HCT116 (cell line): ENCODE measurements around the gene STARD3. TPM values are rescaled to one million over a fixed set of nuclear protein-coding genes. Genes with fewer than 3 reads are reported as not detected.
A peak's percentile ranks its signal among the peaks of the same experiment; 100 is the strongest.

ENCODE experiments used
- ATAC-seq: fragments of 200-7000 bp; cut with Tn5 transposase; 2 replicates; pipeline ENCODE4 v1.9.1; 2020; ENCODE audit warnings: mild to moderate bottlenecking, moderate library complexity
- BruUV-seq: library from RNA; stranded (reverse); fragments of 400-500 nt; replicated peaks from 2 replicates; lab custom pipeline; 2021; lab: Mats Ljungman, UMichigan
- CTCF ChIA-PET: fragments of 300-600 bp; sonication (Branson Sonifier 250); formaldehyde crosslinking; loops from one replicate; lab custom pipeline; 2021; ENCODE audit warnings: antibody characterized with exemption; lab: Charles Lee
- POLR2A ChIA-PET: fragments of 300-600, 350-600 bp; sonication (Branson Sonifier 250); formaldehyde crosslinking; loops from one replicate; lab custom pipeline; 2021; ENCODE audit warnings: antibody characterized with exemption; lab: Charles Lee
- RAD21 ChIA-PET, 2 experiments: fragments of 300-600 bp; sonication (Branson Sonifier 250); formaldehyde crosslinking; loops; one replicate each; lab custom pipeline; 2023; ENCODE audit warnings: low total read pairs in 2 of 2; ENCODE audit not compliant: uncharacterized antibody in 2 of 2, unreplicated experiment in 2 of 2, low non-redundant PET in 1 of 2; lab: Charles Lee
- DNase-seq: peaks from one replicate; pipeline ENCODE4 v3.0.0-alpha.2; 2010; ENCODE audit warnings: low read depth, low spot score
- H2AFZ ChIP-seq: fragments of 200-600 bp; shearing (Covaris generic), sonication (generic); 2 replicates; pipeline ENCODE4 v1.6.1; 2017; ENCODE audit warnings: low read depth, mixed run types, mixed read lengths, antibody characterized with exemption, low read length; ENCODE audit not compliant: poor library complexity, severe bottlenecking
- H3K27ac ChIP-seq: 2 replicates; pipeline ENCODE4 v1.5.1; 2012; ENCODE audit warnings: low read depth, low read length
- H3K27me3 ChIP-seq: fragments of 200-600 bp; sonication (generic); 2 replicates; pipeline ENCODE4 v1.6.1; 2016; ENCODE audit warnings: mixed run types, low read length, mixed read lengths; ENCODE audit not compliant: insufficient read depth
- H3K36me3 ChIP-seq, 2 experiments: fragments of 200-500 bp in 1 of 2; fragments of 200-600 bp in 1 of 2; sonication (Bioruptor generic) in 1 of 2; sonication (generic) in 1 of 2; 2 replicates each; pipeline versions ENCODE4 v1.5.1 to v1.6.1; 2014 to 2016; ENCODE audit warnings: low read length in 2 of 2, inconsistent platforms in 1 of 2, mixed read lengths in 1 of 2, mixed run types in 1 of 2; ENCODE audit not compliant: insufficient read depth in 2 of 2, control insufficient read depth in 1 of 2
- H3K4me1 ChIP-seq, 2 experiments: fragments of 200-600 bp in 1 of 2; sonication (generic) in 1 of 2; 2 replicates each; pipeline versions ENCODE4 v1.5.1 to v1.6.1; 2012 to 2017; ENCODE audit warnings: low read length in 2 of 2, inconsistent platforms in 1 of 2, mild to moderate bottlenecking in 1 of 2, mixed read lengths in 1 of 2, mixed run types in 1 of 2, moderate library complexity in 1 of 2; ENCODE audit not compliant: insufficient read depth in 2 of 2, control insufficient read depth in 1 of 2
- H3K4me2 ChIP-seq: fragments of 200-600 bp; sonication (generic); 2 replicates; pipeline ENCODE4 v1.6.1; 2017; ENCODE audit warnings: mixed run types, low read length, mixed read lengths
- H3K4me3 ChIP-seq, 2 experiments: fragments of 200-600 bp in 1 of 2; sonication (generic) in 1 of 2; replicated peaks in 1 of 2; 2 replicates each; pipeline ENCODE4 v1.5.1; 2011 to 2016; ENCODE audit warnings: low read length in 2 of 2, control low read depth in 1 of 2, low read depth in 1 of 2, mild to moderate bottlenecking in 1 of 2, mixed read lengths in 1 of 2, mixed run types in 1 of 2
- H3K79me2 ChIP-seq: fragments of 200-600 bp; sonication (generic); 2 replicates; pipeline ENCODE4 v1.6.1; 2017; ENCODE audit warnings: mild to moderate bottlenecking, mixed run types, low read length, moderate library complexity, mixed read lengths; ENCODE audit not compliant: insufficient read depth
- H3K9ac ChIP-seq: fragments of 200-600 bp; sonication (generic); 2 replicates; pipeline ENCODE4 v1.6.1; 2016; ENCODE audit warnings: low read length, mixed read lengths
- H3K9me2 ChIP-seq: fragments of 200-600 bp; sonication (generic), shearing (Covaris generic); 2 replicates; pipeline ENCODE4 v1.6.1; 2017; ENCODE audit warnings: mixed run types, mild to moderate bottlenecking, moderate library complexity; ENCODE audit not compliant: insufficient read depth
- H3K9me3 ChIP-seq, 2 experiments: fragments of 200-500 bp in 1 of 2; fragments of 200-600 bp in 1 of 2; sonication (Bioruptor generic) in 1 of 2; sonication (generic) in 1 of 2; 2 replicates each; pipeline ENCODE4 v1.6.1; 2014 to 2017; ENCODE audit warnings: low read length in 2 of 2, mixed read lengths in 2 of 2, inconsistent platforms in 1 of 2, low read depth in 1 of 2, mild to moderate bottlenecking in 1 of 2, mixed run types in 1 of 2, moderate library complexity in 1 of 2; ENCODE audit not compliant: control insufficient read depth in 1 of 2, insufficient read depth in 1 of 2
- H4K20me1 ChIP-seq: fragments of 200-600 bp; sonication (generic), shearing (Covaris generic); 2 replicates; pipeline ENCODE4 v1.6.1; 2017; ENCODE audit warnings: mixed run types, mild to moderate bottlenecking, moderate library complexity; ENCODE audit not compliant: insufficient read depth
- CBX3 ChIP-seq: IDR thresholded peaks from 2 replicates; pipeline ENCODE4 v1.6.1; 2012; ENCODE audit warnings: low read depth
- CEBPB ChIP-seq: IDR thresholded peaks from 2 replicates; pipeline ENCODE4 v1.6.1; 2012; ENCODE audit warnings: low read depth
- CTCF ChIP-seq, 3 experiments: fragments of 200-600 bp in 1 of 3; sonication (generic) in 1 of 3; IDR thresholded peaks in 2 of 3; conservative IDR thresholded peaks in 1 of 3; 2 replicates each; pipeline ENCODE4 v1.5.1; 2012 to 2017; ENCODE audit warnings: low read depth in 2 of 3, low read length in 2 of 3, antibody characterized with exemption in 1 of 3, borderline replicate concordance in 1 of 3, control low read depth in 1 of 3, mild to moderate bottlenecking in 1 of 3, mixed read lengths in 1 of 3, mixed run types in 1 of 3, moderate library complexity in 1 of 3; ENCODE audit not compliant: insufficient read depth in 1 of 3
- EGR1 ChIP-seq: IDR thresholded peaks from 2 replicates; pipeline ENCODE4 v1.6.1; 2012; ENCODE audit warnings: low read depth
- ELF1 ChIP-seq: IDR thresholded peaks from 2 replicates; pipeline ENCODE4 v1.6.1; 2012; ENCODE audit warnings: low read depth, borderline replicate concordance
- EZH2 ChIP-seq: fragments of 200-600 bp; sonication (generic); IDR thresholded peaks from 2 replicates; pipeline ENCODE4 v1.6.1; 2017; ENCODE audit warnings: antibody characterized with exemption, mixed run types
- JUND ChIP-seq: IDR thresholded peaks from 2 replicates; pipeline ENCODE4 v1.6.1; 2012
- POLR2A ChIP-seq: IDR thresholded peaks from 2 replicates; pipeline ENCODE4 v1.7.0; 2011; ENCODE audit warnings: borderline replicate concordance; ENCODE audit not compliant: insufficient read depth, insufficient read length; ENCODE audit errors: extremely low read depth
- RAD21 ChIP-seq: IDR thresholded peaks from 2 replicates; pipeline ENCODE4 v1.6.1; 2012; ENCODE audit warnings: low read depth, mild to moderate bottlenecking
- REST ChIP-seq: IDR thresholded peaks from 2 replicates; pipeline ENCODE4 v1.6.1; 2012; ENCODE audit warnings: low read depth
- SIN3A ChIP-seq: IDR thresholded peaks from 2 replicates; pipeline ENCODE4 v1.6.1; 2012; ENCODE audit warnings: low read depth
- SP1 ChIP-seq: IDR thresholded peaks from 2 replicates; pipeline ENCODE4 v1.6.1; 2012; ENCODE audit warnings: low read depth
- SRF ChIP-seq: IDR thresholded peaks from 2 replicates; pipeline ENCODE4 v1.6.1; 2012; ENCODE audit warnings: low read depth
- TCF7L2 ChIP-seq: IDR thresholded peaks from 2 replicates; pipeline ENCODE4 v1.7.0; 2011; ENCODE audit warnings: borderline replicate concordance, inconsistent platforms; ENCODE audit not compliant: insufficient read depth, insufficient read length; ENCODE audit errors: extremely low read depth
- YY1 ChIP-seq: IDR thresholded peaks from 2 replicates; pipeline ENCODE4 v1.6.1; 2011; ENCODE audit warnings: low read length, low read depth, moderate library complexity, mild to moderate bottlenecking; ENCODE audit not compliant: insufficient replicate concordance; ENCODE audit errors: extremely low read depth
- ZNF274 ChIP-seq: fragments of 200-500 bp; sonication (Bioruptor generic); IDR thresholded peaks from 2 replicates; pipeline ENCODE4 v1.6.1; 2014; ENCODE audit warnings: mild to moderate bottlenecking, low read depth, low read length, inconsistent platforms
- intact Hi-C: fragments of 100-400 bp; cut with micrococcal nuclease; formaldehyde crosslinking; loops from 2 replicates; pipeline ENCODE4 v1.10.0; 2022
- total RNA-seq: library from RNA; stranded (reverse); gene quantifications from one replicate; pipeline ENCODE4 v1.2.1, GENCODE V29; 2021; ENCODE audit not compliant: unreplicated experiment

The STARD3 gene
- total RNA-seq, 1 experiment from 2014 or later, result 73.9 TPM

GRCh38 chr17:39672522-39673334 lies 35.8 kb downstream of the STARD3 start:
- DNase-seq, result no peak
- BruUV-seq, result no TSS peak
- no peaks in the 10 kb centered on the region for H3K36me3 ChIP-seq
- no peaks in the 10 kb centered on the region for H4K20me1 ChIP-seq
- TF ChIP-seq SP1, result no peak
- TF ChIP-seq JUND, result no peak
- TF ChIP-seq SIN3A, result no peak
- no peak for TF ChIP-seq REST
- no peak for TF ChIP-seq CTCF (IDR thresholded peaks at IDR 0.05 in 2 of 3, conservative IDR thresholded peaks at IDR 0.05 in 1 of 3; ENCODE audit: borderline replicate concordance in 1 of 3, insufficient read depth in 1 of 3, low read depth in 2 of 3, low read length in 2 of 3)
- TF ChIP-seq CBX3, result no peak
- TF ChIP-seq YY1, result no peak
- no peak for TF ChIP-seq RAD21
- TF ChIP-seq EGR1, result no peak
- TF ChIP-seq EZH2, result no peak
- no peak for TF ChIP-seq TCF7L2
- no peak for TF ChIP-seq POLR2A
- TF ChIP-seq CEBPB, result no peak
- TF ChIP-seq ZNF274, result no peak
- TF ChIP-seq SRF, result no peak
- no peak for TF ChIP-seq ELF1
- intact Hi-C loops, result loop anchor here (1.0 to 5.0 kb wide), 3 partner anchors 50 to 125 kb away; no protein-coding TSS in a partner anchor
- H3K4me2 ChIP-seq, result no peak overlapping the region
- H3K27ac ChIP-seq, result no peak overlapping the region; the same call in 1 of the 2 replicates
- H3K4me1 ChIP-seq, result peaks cover 16 to 17% of the 10 kb centered on the region in 2 experiments; a peak in 2 of 4 replicates
- H2AFZ ChIP-seq, result no peak overlapping the region
- RAD21 ChIA-PET, result interaction anchor here (0.6 to 3.6 kb wide), 4 partner anchors 46 to 79 kb away, joined by 3 to 15 read pairs (median 4); no protein-coding TSS in a partner anchor
- H3K79me2 ChIP-seq, result no peaks in the 10 kb centered on the region
- CTCF ChIA-PET, result interaction anchor here (0.6 to 3.9 kb wide), 8 partner anchors 20 to 400 kb away, joined by 3 to 51 read pairs (median 9); partner anchors contain the start of gene MIEN1
- ATAC-seq, result peak; percentile 11; the same call in 1 of the 2 replicates
- no peak overlapping the region for H3K9ac ChIP-seq
- no peaks in the 10 kb centered on the region for H3K9me2 ChIP-seq
- H3K27me3 ChIP-seq, result no peaks in the 10 kb centered on the region
- H3K9me3 ChIP-seq, result no peaks in the 10 kb centered on the region
- POLR2A ChIA-PET, result no interaction called here
- H3K4me3 ChIP-seq, result no peak overlapping the region
